DOHH2 (cell line): Measurements from ENCODE around the gene SESTD1.

Experiments used
- H3F3A ChIP-seq: fragments of 200-600 bp; sonication (generic), shearing (Covaris generic); 2 replicates; pipeline ENCODE4 v1.6.0; 2016; ENCODE audit warnings: antibody characterized with exemption, mild to moderate bottlenecking; ENCODE audit not compliant: control insufficient read depth, insufficient read depth
- H3K27ac ChIP-seq: fragments of 200-600 bp; sonication (generic); 2 replicates; pipeline ENCODE4 v1.5.1; 2014; ENCODE audit warnings: low read depth, mild to moderate bottlenecking, low read length, moderate library complexity
- H3K27me3 ChIP-seq: fragments of 200-600 bp; sonication (generic); 2 replicates; pipeline ENCODE4 v1.6.1; 2014; ENCODE audit warnings: mild to moderate bottlenecking, low read length, mixed read lengths; ENCODE audit not compliant: control insufficient read depth
- H3K36me3 ChIP-seq: fragments of 200-600 bp; sonication (generic); 2 replicates; pipeline ENCODE4 v1.6.1; 2014; ENCODE audit warnings: mild to moderate bottlenecking, low read length, moderate library complexity, mixed read lengths; ENCODE audit not compliant: control insufficient read depth
- H3K4me1 ChIP-seq: fragments of 200-600 bp; sonication (generic); 2 replicates; pipeline ENCODE4 v1.6.1; 2014; ENCODE audit warnings: mild to moderate bottlenecking, low read length, mixed read lengths; ENCODE audit not compliant: control insufficient read depth
- H3K4me2 ChIP-seq: fragments of 200-600 bp; sonication (generic); 2 replicates; pipeline ENCODE4 v1.6.0; 2014; ENCODE audit warnings: mild to moderate bottlenecking, low read length, moderate library complexity
- H3K4me3 ChIP-seq: fragments of 200-600 bp; sonication (generic); 2 replicates; pipeline ENCODE4 v1.5.1; 2014; ENCODE audit warnings: mild to moderate bottlenecking, low read length, mixed read lengths
- H3K79me2 ChIP-seq: fragments of 200-600 bp; sonication (generic); 2 replicates; pipeline ENCODE4 v1.6.1; 2014; ENCODE audit warnings: mild to moderate bottlenecking, low read length, mixed read lengths; ENCODE audit not compliant: control insufficient read depth
- H3K9me2 ChIP-seq: fragments of 200-600 bp; sonication (generic); replicated peaks from 2 replicates; pipeline ENCODE4 v1.6.1; 2014; ENCODE audit warnings: mild to moderate bottlenecking, low read length, mixed read lengths; ENCODE audit not compliant: control insufficient read depth
- H3K9me3 ChIP-seq: fragments of 200-600 bp; sonication (generic); 2 replicates; pipeline ENCODE4 v1.6.1; 2014; ENCODE audit warnings: antibody characterized with exemption, low read length, mixed read lengths; ENCODE audit not compliant: control insufficient read depth, insufficient read depth
- H4K20me1 ChIP-seq: fragments of 200-600 bp; sonication (generic); 2 replicates; pipeline ENCODE4 v1.6.0; 2014; ENCODE audit warnings: low read depth, mild to moderate bottlenecking, antibody characterized with exemption, low read length, moderate library complexity; ENCODE audit not compliant: control insufficient read depth, insufficient read depth
- CTCF ChIP-seq: fragments of 200-600 bp; sonication (generic); IDR thresholded peaks from one replicate; pipeline ENCODE4 v1.5.1; 2014; ENCODE audit warnings: antibody characterized with exemption, mild to moderate bottlenecking, low read depth, low read length; ENCODE audit not compliant: poor library complexity, severe bottlenecking
- EZH2phosphoT487 ChIP-seq: fragments of 200-600 bp; sonication (generic); IDR thresholded peaks from 2 replicates; pipeline ENCODE4 v1.6.1; 2017; ENCODE audit warnings: borderline replicate concordance, mild to moderate bottlenecking, antibody characterized with exemption, low read length, moderate library complexity, mixed read lengths

The SESTD1 gene

GRCh38 chr2:179263446-179264367 is 925 bp downstream of the SESTD1 start:
- no peak overlapping the region for H3K27ac ChIP-seq

GRCh38 chr2:179263015-179263414 is 1.6 kb downstream of the SESTD1 start:
- Histone ChIP-seq H3F3A (peaks cover 7% of the 10 kb centered on the region), H3K9me2 (no peaks in the 10 kb centered on the region), H3K4me2 (peak overlapping the region; percentile 95), H3K79me2 (peaks cover 46% of the 10 kb centered on the region), H3K4me3 (peak overlapping the region; percentile 90), H3K27me3 (peaks cover 7% of the 10 kb centered on the region), H4K20me1 (no peaks in the 10 kb centered on the region), H3K9me3 (peaks cover 10% of the 10 kb centered on the region), H3K4me1 (peaks cover 17% of the 10 kb centered on the region), H3K27ac (no peak overlapping the region), H3K36me3 (peaks cover 5% of the 10 kb centered on the region; the same call in 1 of the 2 replicates)
- TF ChIP-seq EZH2phosphoT487 (no peak), CTCF (no peak)

More at GRCh38 chr2:179263446-179264367, 925 bp downstream of the SESTD1 start:
- Histone ChIP-seq H3K9me3 (peaks cover 10% of the 10 kb centered on the region), H3K4me1 (peaks cover 17% of the 10 kb centered on the region), H3K79me2 (peaks cover 41% of the 10 kb centered on the region), H3K36me3 (peaks cover 5% of the 10 kb centered on the region; the same call in 1 of the 2 replicates), H3K4me3 (peak overlapping the region; percentile 90), H3K27me3 (peaks cover 7% of the 10 kb centered on the region), H3K9me2 (no peaks in the 10 kb centered on the region), H3K4me2 (peak overlapping the region; percentile 95), H4K20me1 (no peaks in the 10 kb centered on the region), H3F3A (peaks cover 7% of the 10 kb centered on the region)
- TF ChIP-seq EZH2phosphoT487 (no peak), CTCF (no peak)

- Histone ChIP-seq H3K27ac (no peak overlapping the region), H3K4me1 (peaks cover 17% of the 10 kb centered on the region)
- TF ChIP-seq EZH2phosphoT487 (no peak), CTCF (no peak)
Measured at GRCh38 chr2:179262077-179262660, 2.5 kb downstream of the SESTD1 start.

More at GRCh38 chr2:179262077-179262660, 2.5 kb downstream of the SESTD1 start:
- Histone ChIP-seq H3K9me3 (peaks cover 10% of the 10 kb centered on the region), H3K4me2 (0 out of 2 replicates have a peak overlapping the region, but pooled peaks have one; percentile 95), H3F3A (peaks cover 7% of the 10 kb centered on the region), H3K36me3 (peaks cover 5% of the 10 kb centered on the region; the same call in 1 of the 2 replicates), H3K27me3 (peaks cover 7% of the 10 kb centered on the region), H4K20me1 (no peaks in the 10 kb centered on the region), H3K79me2 (peaks cover 53% of the 10 kb centered on the region), H3K9me2 (no peaks in the 10 kb centered on the region), H3K4me3 (no peak overlapping the region)
